WTC11 (cell line): ENCODE data around the gene AGR3. TPM values are rescaled to one million over a fixed set of nuclear protein-coding genes. Genes with fewer than 3 reads are reported as not detected.

Experiments
- ATAC-seq: fragments of 200-7000 bp; cut with Tn5 transposase; 2 replicates; pipeline ENCODE4 v1.10.0; 2021; ENCODE audit warnings: mild to moderate bottlenecking, moderate library complexity
- CTCF ChIA-PET: fragments of 300-600 bp; sonication (Branson Sonifier 250); formaldehyde crosslinking; loops from one replicate; lab custom pipeline; 2021; ENCODE audit warnings: antibody characterized with exemption; lab: Charles Lee
- POLR2A ChIA-PET: fragments of 350-600 bp; sonication (Branson Sonifier 250); formaldehyde crosslinking; loops from one replicate; lab custom pipeline; 2021; ENCODE audit warnings: antibody characterized with exemption; lab: Charles Lee
- DNase-seq: peaks from one replicate; pipeline ENCODE4 v3.0.0; 2021; ENCODE audit warnings: low spot score
- H3K27ac Mint-ChIP-seq: 2 replicates; pipeline ENCODE4 v1.8.0; 2021; ENCODE audit warnings: mixed read lengths
- H3K27me3 Mint-ChIP-seq: 2 replicates; pipeline ENCODE4 v1.8.0; 2021; ENCODE audit warnings: low read depth, mild to moderate bottlenecking, moderate library complexity, mixed read lengths
- H3K36me3 Mint-ChIP-seq: 2 replicates; pipeline ENCODE4 v1.8.0; 2021; ENCODE audit warnings: mixed read lengths
- H3K4me1 Mint-ChIP-seq: 2 replicates; pipeline ENCODE4 v1.8.0; 2022; ENCODE audit warnings: mixed read lengths
- H3K4me3 Mint-ChIP-seq: 2 replicates; pipeline ENCODE4 v1.8.0; 2021; ENCODE audit warnings: mild to moderate bottlenecking, moderate library complexity, mixed read lengths
- H3K9me3 Mint-ChIP-seq: 2 replicates; pipeline ENCODE4 v1.8.0; 2021; ENCODE audit warnings: mixed read lengths
- AR ChIP-seq: fragments of 250-450 bp; sonication (Bioruptor Pico); IDR thresholded peaks from 2 replicates; pipeline ENCODE4 v1.9.0; 2021; ENCODE audit warnings: mild to moderate bottlenecking
- CREB1 ChIP-seq: sonication (generic); formaldehyde crosslinking; IDR thresholded peaks from 2 replicates; pipeline ENCODE4 v1.8.0; 2023; ENCODE audit warnings: mild to moderate bottlenecking, missing genetic modification reagents
- E2F1 ChIP-seq: sonication (generic); formaldehyde crosslinking; IDR thresholded peaks from 2 replicates; pipeline ENCODE4 v1.8.0; 2022; ENCODE audit warnings: mild to moderate bottlenecking, missing genetic modification reagents
- ELF4 ChIP-seq: sonication (generic); formaldehyde crosslinking; IDR thresholded peaks from 2 replicates; pipeline ENCODE4 v1.8.1; 2022; ENCODE audit warnings: low read depth, mild to moderate bottlenecking, moderate library complexity, missing genetic modification reagents
- ERG ChIP-seq: fragments of 250-450 bp; sonication (Bioruptor Pico); IDR thresholded peaks from 2 replicates; pipeline ENCODE4 v1.8.0; 2021; ENCODE audit warnings: mild to moderate bottlenecking
- HMGA2 ChIP-seq: fragments of 250-450 bp; sonication (Bioruptor Pico); IDR thresholded peaks from 2 replicates; pipeline ENCODE4 v1.4.0; 2021; ENCODE audit warnings: mild to moderate bottlenecking, moderate library complexity
- IRF2 ChIP-seq: sonication (generic); formaldehyde crosslinking; IDR thresholded peaks from 2 replicates; pipeline ENCODE4 v1.8.0; 2022; ENCODE audit warnings: low read depth, missing genetic modification reagents, borderline replicate concordance
- JUN ChIP-seq: sonication (generic); formaldehyde crosslinking; IDR thresholded peaks from 2 replicates; pipeline ENCODE4 v1.8.0; 2023; ENCODE audit warnings: mild to moderate bottlenecking, missing genetic modification reagents
- NFATC4 ChIP-seq: fragments of 250-450 bp; sonication (Bioruptor Pico); IDR thresholded peaks from 2 replicates; pipeline ENCODE4 v1.9.0; 2021; ENCODE audit warnings: mild to moderate bottlenecking
- NR1H2 ChIP-seq: sonication (generic); formaldehyde crosslinking; IDR thresholded peaks from 2 replicates; pipeline ENCODE4 v1.9.0; 2021; ENCODE audit warnings: mild to moderate bottlenecking, moderate library complexity, missing genetic modification reagents
- RORB ChIP-seq: fragments of 250-450 bp; sonication (Bioruptor Pico); IDR thresholded peaks from 2 replicates; pipeline ENCODE4 v1.9.0; 2021; ENCODE audit warnings: mild to moderate bottlenecking
- SMAD4 ChIP-seq: sonication (generic); formaldehyde crosslinking; IDR thresholded peaks from 2 replicates; pipeline ENCODE4 v1.8.0; 2022; ENCODE audit warnings: mild to moderate bottlenecking, missing genetic modification reagents
- SP1 ChIP-seq: sonication (generic); formaldehyde crosslinking; conservative IDR thresholded peaks from 2 replicates; pipeline ENCODE4 v1.8.1; 2022; ENCODE audit warnings: missing genetic modification reagents
- STAT6 ChIP-seq: sonication (generic); formaldehyde crosslinking; conservative IDR thresholded peaks from 2 replicates; pipeline ENCODE4 v1.8.1; 2023; ENCODE audit warnings: mild to moderate bottlenecking, low read depth, missing genetic modification reagents, moderate library complexity
- TP53 ChIP-seq: sonication (generic); formaldehyde crosslinking; IDR thresholded peaks from 2 replicates; pipeline ENCODE4 v1.8.1; 2023; ENCODE audit warnings: mild to moderate bottlenecking, missing genetic modification reagents
- ZNF138 ChIP-seq: sonication (generic); formaldehyde crosslinking; conservative IDR thresholded peaks from 2 replicates; pipeline ENCODE4 v1.8.1; 2022; ENCODE audit warnings: mild to moderate bottlenecking, moderate library complexity, missing genetic modification reagents
- ZSCAN18 ChIP-seq: fragments of 250-450 bp; sonication (Bioruptor Pico); IDR thresholded peaks from 2 replicates; pipeline ENCODE4 v2.1.2; 2022; ENCODE audit warnings: mild to moderate bottlenecking, moderate library complexity
- total RNA-seq: library from RNA; stranded (reverse); gene quantifications from 3 replicates; pipeline ENCODE4 v1.2.3, GENCODE V29; 2021
- TF ChIP-seq, protein P1 (sequence below): sonication (generic); formaldehyde crosslinking; IDR thresholded peaks from 2 replicates; pipeline ENCODE4 v1.8.1; 2022; ENCODE audit warnings: mild to moderate bottlenecking, missing genetic modification reagents, moderate library complexity, borderline replicate concordance
- TF ChIP-seq, protein P2 (sequence below): sonication (generic); formaldehyde crosslinking; IDR thresholded peaks from 2 replicates; pipeline ENCODE4 v1.8.0; 2023; ENCODE audit warnings: missing genetic modification reagents
- TF ChIP-seq, protein P3 (sequence below): fragments of 250-450 bp; sonication (Bioruptor Pico); IDR thresholded peaks from 2 replicates; pipeline ENCODE4 v1.9.0; 2021; ENCODE audit warnings: mild to moderate bottlenecking, borderline replicate concordance

Gene AGR3
- total RNA-seq, 1 experiment from 2014 or later: not detected

- CTCF ChIA-PET: interaction anchor here (0.9 to 1.6 kb wide), 7 partner anchors 11 to 91 kb away, joined by 3 to 15 read pairs (median 5); partner anchors contain the start of gene AGR3
- ATAC-seq: no peak
- no peak overlapping the region for H3K4me3 Mint-ChIP-seq
- no peak for DNase-seq
- H3K9me3 Mint-ChIP-seq: peaks cover 17% of the 10 kb centered on the region
- POLR2A ChIA-PET: interaction anchor here (0.7 kb wide), 1 partner anchor 26 kb away, joined by 3 read pairs; no protein-coding TSS in a partner anchor
- peaks cover 6% of the 10 kb centered on the region; the same call in 1 of the 2 replicates for H3K4me1 Mint-ChIP-seq
- no peaks in the 10 kb centered on the region for H3K27me3 Mint-ChIP-seq
- H3K36me3 Mint-ChIP-seq: peaks cover 4% of the 10 kb centered on the region; the same call in 1 of the 2 replicates
- H3K27ac Mint-ChIP-seq: no peak overlapping the region
- TF ChIP-seq ELF4 (CRISPR knock-in tag): no peak
- TF ChIP-seq, protein P1, sequence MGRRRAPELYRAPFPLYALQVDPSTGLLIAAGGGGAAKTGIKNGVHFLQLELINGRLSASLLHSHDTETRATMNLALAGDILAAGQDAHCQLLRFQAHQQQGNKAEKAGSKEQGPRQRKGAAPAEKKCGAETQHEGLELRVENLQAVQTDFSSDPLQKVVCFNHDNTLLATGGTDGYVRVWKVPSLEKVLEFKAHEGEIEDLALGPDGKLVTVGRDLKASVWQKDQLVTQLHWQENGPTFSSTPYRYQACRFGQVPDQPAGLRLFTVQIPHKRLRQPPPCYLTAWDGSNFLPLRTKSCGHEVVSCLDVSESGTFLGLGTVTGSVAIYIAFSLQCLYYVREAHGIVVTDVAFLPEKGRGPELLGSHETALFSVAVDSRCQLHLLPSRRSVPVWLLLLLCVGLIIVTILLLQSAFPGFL (CRISPR knock-in tag): no peak
- no peak for TF ChIP-seq ZNF138 (CRISPR knock-in tag)
- TF ChIP-seq ERG (CRISPR knock-in tag): no peak
- TF ChIP-seq RORB (CRISPR knock-in tag): no peak
- TF ChIP-seq, protein P2, sequence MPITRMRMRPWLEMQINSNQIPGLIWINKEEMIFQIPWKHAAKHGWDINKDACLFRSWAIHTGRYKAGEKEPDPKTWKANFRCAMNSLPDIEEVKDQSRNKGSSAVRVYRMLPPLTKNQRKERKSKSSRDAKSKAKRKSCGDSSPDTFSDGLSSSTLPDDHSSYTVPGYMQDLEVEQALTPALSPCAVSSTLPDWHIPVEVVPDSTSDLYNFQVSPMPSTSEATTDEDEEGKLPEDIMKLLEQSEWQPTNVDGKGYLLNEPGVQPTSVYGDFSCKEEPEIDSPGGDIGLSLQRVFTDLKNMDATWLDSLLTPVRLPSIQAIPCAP (CRISPR knock-in tag): no peak
- no peak for TF ChIP-seq IRF2 (CRISPR knock-in tag)
- no peak for TF ChIP-seq HMGA2
- TF ChIP-seq E2F1 (CRISPR knock-in tag): no peak
- TF ChIP-seq, protein P3, sequence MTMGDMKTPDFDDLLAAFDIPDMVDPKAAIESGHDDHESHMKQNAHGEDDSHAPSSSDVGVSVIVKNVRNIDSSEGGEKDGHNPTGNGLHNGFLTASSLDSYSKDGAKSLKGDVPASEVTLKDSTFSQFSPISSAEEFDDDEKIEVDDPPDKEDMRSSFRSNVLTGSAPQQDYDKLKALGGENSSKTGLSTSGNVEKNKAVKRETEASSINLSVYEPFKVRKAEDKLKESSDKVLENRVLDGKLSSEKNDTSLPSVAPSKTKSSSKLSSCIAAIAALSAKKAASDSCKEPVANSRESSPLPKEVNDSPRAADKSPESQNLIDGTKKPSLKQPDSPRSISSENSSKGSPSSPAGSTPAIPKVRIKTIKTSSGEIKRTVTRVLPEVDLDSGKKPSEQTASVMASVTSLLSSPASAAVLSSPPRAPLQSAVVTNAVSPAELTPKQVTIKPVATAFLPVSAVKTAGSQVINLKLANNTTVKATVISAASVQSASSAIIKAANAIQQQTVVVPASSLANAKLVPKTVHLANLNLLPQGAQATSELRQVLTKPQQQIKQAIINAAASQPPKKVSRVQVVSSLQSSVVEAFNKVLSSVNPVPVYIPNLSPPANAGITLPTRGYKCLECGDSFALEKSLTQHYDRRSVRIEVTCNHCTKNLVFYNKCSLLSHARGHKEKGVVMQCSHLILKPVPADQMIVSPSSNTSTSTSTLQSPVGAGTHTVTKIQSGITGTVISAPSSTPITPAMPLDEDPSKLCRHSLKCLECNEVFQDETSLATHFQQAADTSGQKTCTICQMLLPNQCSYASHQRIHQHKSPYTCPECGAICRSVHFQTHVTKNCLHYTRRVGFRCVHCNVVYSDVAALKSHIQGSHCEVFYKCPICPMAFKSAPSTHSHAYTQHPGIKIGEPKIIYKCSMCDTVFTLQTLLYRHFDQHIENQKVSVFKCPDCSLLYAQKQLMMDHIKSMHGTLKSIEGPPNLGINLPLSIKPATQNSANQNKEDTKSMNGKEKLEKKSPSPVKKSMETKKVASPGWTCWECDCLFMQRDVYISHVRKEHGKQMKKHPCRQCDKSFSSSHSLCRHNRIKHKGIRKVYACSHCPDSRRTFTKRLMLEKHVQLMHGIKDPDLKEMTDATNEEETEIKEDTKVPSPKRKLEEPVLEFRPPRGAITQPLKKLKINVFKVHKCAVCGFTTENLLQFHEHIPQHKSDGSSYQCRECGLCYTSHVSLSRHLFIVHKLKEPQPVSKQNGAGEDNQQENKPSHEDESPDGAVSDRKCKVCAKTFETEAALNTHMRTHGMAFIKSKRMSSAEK (CRISPR knock-in tag): no peak
- no peak for TF ChIP-seq ZSCAN18
- TF ChIP-seq TP53 (CRISPR knock-in tag): no peak
- TF ChIP-seq JUN: no peak
- no peak for TF ChIP-seq STAT6 (CRISPR knock-in tag)
- TF ChIP-seq SMAD4: no peak
- TF ChIP-seq CREB1 (CRISPR knock-in tag): no peak
- TF ChIP-seq SP1: no peak
- no peak for TF ChIP-seq NFATC4
- no peak for TF ChIP-seq AR
- TF ChIP-seq NR1H2 (CRISPR knock-in tag): no peak
Measured at GRCh38 chr7:16891874-16892643, 10.3 kb upstream of the AGR3 start.
